GM12878 (cell line): ENCODE measurements around the gene PIAS2. TPM values are rescaled to one million over a fixed set of nuclear protein-coding genes. Genes with fewer than 3 reads are reported as not detected.

ENCODE experiments used
- ATAC-seq: fragments of 200-7000 bp; cut with Tn5 transposase; 3 replicates; pipeline ENCODE4 v1.9.1; 2020; ENCODE audit warnings: mild to moderate bottlenecking, moderate library complexity
- BruUV-seq: library from RNA; stranded (reverse); fragments of 400-500 nt; replicated peaks from 2 replicates; lab custom pipeline; 2021; lab: Mats Ljungman, UMichigan
- CTCF ChIA-PET: fragments of 300-600 bp; sonication (Branson Sonifier 250); formaldehyde crosslinking; extraction: SDS; loops from one replicate; lab custom pipeline; 2021; ENCODE audit warnings: inconsistent platforms; lab: Yijun Ruan, JAX
- POLR2A ChIA-PET: fragments of 350-600 bp; formaldehyde crosslinking; extraction: SDS; loops from one replicate; lab custom pipeline; 2021; ENCODE audit warnings: inconsistent platforms; lab: Charles Lee
- RAD21 ChIA-PET: fragments of 300-600 bp; sonication (Branson Sonifier 250); formaldehyde crosslinking; loops from one replicate; lab custom pipeline; 2023; ENCODE audit warnings: antibody characterized with exemption; ENCODE audit not compliant: unreplicated experiment; lab: Charles Lee
- SMC1A ChIA-PET: fragments of 300-600 bp; sonication (Branson Sonifier 250); formaldehyde crosslinking; loops from one replicate; lab custom pipeline; 2023; ENCODE audit not compliant: unreplicated experiment, uncharacterized antibody; lab: Charles Lee
- DNase-seq: peaks from one replicate; pipeline ENCODE4 v3.0.0-alpha.2; 2011; ENCODE audit warnings: low read depth, low spot score
- FAIRE-seq: peaks from 3 replicates; lab custom pipeline; 2011; peaks lifted over from hg19 to GRCh38; lab: Jason Lieb, UNC
- H2AFZ ChIP-seq: 2 replicates; pipeline ENCODE4 v1.6.0; 2011; ENCODE audit warnings: low read depth, low read length, control low read depth; ENCODE audit not compliant: control insufficient read depth
- H3K27ac ChIP-seq: 2 replicates; pipeline ENCODE4 v1.5.1; 2011; ENCODE audit warnings: control low read depth; ENCODE audit not compliant: control insufficient read depth, insufficient read depth
- H3K27me3 ChIP-seq, 2 experiments: replicated peaks in 1 of 2; 2 replicates each; pipeline versions ENCODE4 v1.6.0 to v1.6.1; 2011; ENCODE audit warnings: low read length in 1 of 2; ENCODE audit not compliant: control insufficient read depth in 2 of 2, insufficient read depth in 2 of 2
- H3K36me3 ChIP-seq, 2 experiments: 2 replicates each; pipeline ENCODE4 v1.5.1; 2011; ENCODE audit warnings: low read length in 1 of 2; ENCODE audit not compliant: control insufficient read depth in 2 of 2, insufficient read depth in 2 of 2
- H3K4me1 ChIP-seq: 2 replicates; pipeline ENCODE4 v1.6.1; 2011; ENCODE audit warnings: mild to moderate bottlenecking, low read length, moderate library complexity, mixed read lengths; ENCODE audit not compliant: control insufficient read depth, insufficient read depth
- H3K4me2 ChIP-seq: 2 replicates; pipeline ENCODE4 v1.6.0; 2011; ENCODE audit warnings: control low read depth; ENCODE audit not compliant: control insufficient read depth, insufficient read depth
- H3K4me3 ChIP-seq: fragments of 200-600 bp; sonication (generic); 2 replicates; pipeline ENCODE4 v1.5.1; 2016
- H3K79me2 ChIP-seq: 2 replicates; pipeline ENCODE4 v1.6.0; 2011; ENCODE audit warnings: low read length; ENCODE audit not compliant: control insufficient read depth, insufficient read depth
- H3K9ac ChIP-seq: 2 replicates; pipeline ENCODE4 v1.8.0; 2011; ENCODE audit warnings: low read length, control low read depth, mixed read lengths; ENCODE audit not compliant: control insufficient read depth, insufficient read depth
- H3K9me3 ChIP-seq: replicated peaks from 3 replicates; pipeline ENCODE4 v1.5.1; 2011; ENCODE audit warnings: mild to moderate bottlenecking, low read length; ENCODE audit not compliant: control insufficient read depth, insufficient read depth
- H4K20me1 ChIP-seq: 2 replicates; pipeline ENCODE4 v1.6.0; 2011; ENCODE audit not compliant: control insufficient read depth, insufficient read depth
- EED ChIP-seq: sonication (generic); IDR thresholded peaks from 2 replicates; pipeline ENCODE4 v1.6.1; 2016; ENCODE audit warnings: antibody characterized with exemption, low read depth
- ESRRA ChIP-seq: IDR thresholded peaks from 2 replicates; pipeline ENCODE4 v1.6.1; 2012; ENCODE audit warnings: mild to moderate bottlenecking, low read length, improper control_type of control experiment
- GABPA ChIP-seq: IDR thresholded peaks from 2 replicates; pipeline ENCODE4 v1.6.1; 2014; ENCODE audit warnings: antibody characterized with exemption, low read depth, mild to moderate bottlenecking, inconsistent platforms
- GATAD2B ChIP-seq: fragments of 450-650 bp; conservative IDR thresholded peaks from 2 replicates; pipeline ENCODE4 v1.6.1; 2017; ENCODE audit warnings: low read depth, mild to moderate bottlenecking, moderate library complexity
- HCFC1 ChIP-seq: fragments of 150-350 bp; IDR thresholded peaks from 2 replicates; pipeline ENCODE4 v1.6.1; 2014; ENCODE audit warnings: low read length
- MLLT1 ChIP-seq: fragments of 450-650 bp; IDR thresholded peaks from 2 replicates; pipeline ENCODE4 v1.6.1; 2016; ENCODE audit warnings: mild to moderate bottlenecking
- MTA3 ChIP-seq: IDR thresholded peaks from 2 replicates; pipeline ENCODE4 v1.6.1; 2012; ENCODE audit warnings: low read length, inconsistent platforms, borderline replicate concordance
- NR2F1 ChIP-seq: fragments of 450-650 bp; conservative IDR thresholded peaks from 2 replicates; pipeline ENCODE4 v1.6.1; 2017; ENCODE audit warnings: mild to moderate bottlenecking
- POLR2AphosphoS5 ChIP-seq: IDR thresholded peaks from 2 replicates; pipeline ENCODE4 v1.6.1; 2011; ENCODE audit warnings: mild to moderate bottlenecking, low read length, inconsistent platforms
- RAD51 ChIP-seq: fragments of 450-650 bp; IDR thresholded peaks from 2 replicates; pipeline ENCODE4 v1.6.1; 2016; ENCODE audit warnings: moderate library complexity, mild to moderate bottlenecking, inconsistent platforms
- RUNX3 ChIP-seq: IDR thresholded peaks from 2 replicates; pipeline ENCODE4 v1.6.1; 2012; ENCODE audit warnings: low read length, inconsistent platforms
- SRF ChIP-seq, 2 experiments: IDR thresholded peaks; 2 replicates each; pipeline ENCODE4 v1.6.1; 2011; ENCODE audit warnings: low read depth in 2 of 2, low read length in 2 of 2, mild to moderate bottlenecking in 1 of 2, moderate library complexity in 1 of 2
- STAT1 ChIP-seq: fragments of 450-650 bp; conservative IDR thresholded peaks from 2 replicates; pipeline ENCODE4 v1.6.1; 2014; ENCODE audit warnings: antibody characterized with exemption, mild to moderate bottlenecking
- TAF1 ChIP-seq: IDR thresholded peaks from 2 replicates; pipeline ENCODE4 v1.6.1; 2011; ENCODE audit warnings: mild to moderate bottlenecking, low read depth, low read length, borderline replicate concordance
- TCF3 ChIP-seq: IDR thresholded peaks from 2 replicates; pipeline ENCODE4 v1.6.1; 2012; ENCODE audit warnings: low read depth, mild to moderate bottlenecking, low read length, borderline replicate concordance; ENCODE audit not compliant: insufficient read depth
- WGBS: methylation state at CpG from one replicate; pipeline ENCODE4 v1.1.6; 2016; ENCODE audit warnings: low lambda C conversion rate; ENCODE audit not compliant: insufficient replicate concordance, insufficient coverage; ENCODE audit errors: missing lambda C conversion rate; 5-methylcytosine and 5-hydroxymethylcytosine counted together
- in situ Hi-C: fragments of 300-500 bp; cut with MboI; formaldehyde crosslinking; loops from 9 replicates; pipeline ENCODE4 v1.14.3; 2018; ENCODE audit warnings: mixed read lengths
- intact Hi-C: fragments of 100-400 bp; cut with micrococcal nuclease; formaldehyde crosslinking; loops from one replicate; pipeline ENCODE4 v1.14.2; 2022; ENCODE audit not compliant: unreplicated experiment
- polyA plus RNA-seq, 11 experiments: library from polyadenylated mRNA; depleted of rRNA in 4 of 11; unstranded in 6 of 11; stranded (reverse) in 5 of 11; fragments of >200 nt; fragmentation: Nextera tagmentation in 4 of 11; fragmentation: Illumina TruSeq in 1 of 11; extraction: Ambion mirVana in 4 of 11; extraction: Trizol in 1 of 11; gene quantifications; 1 replicate in 1 of 11; 2 replicates in 10 of 11; pipeline versions ENCODE4 v1.2.1 to v1.2.3, GENCODE V29; 2011 to 2016; ENCODE audit warnings: inconsistent platforms in 2 of 11, missing spikeins in 2 of 11, low read depth in 1 of 11
- total RNA-seq, 4 experiments: library from RNA; depleted of rRNA in 3 of 4; stranded (reverse); fragments of >200 nt in 3 of 4; fragmentation: Illumina TruSeq in 1 of 4; extraction: Trizol in 1 of 4; gene quantifications; 2 replicates each; pipeline versions ENCODE4 v1.2.1 to v1.2.3, GENCODE V29; 2013 to 2021

Gene PIAS2
- total and polyA plus RNA-seq, 10 of the 15 experiments (the other 5 are each of a cell fraction or from before 2014, with no cell fraction given) = 4.0 to 31.8 (median 22.4) TPM

GRCh38 chr18:46917803-46918600 is 695 bp upstream of the PIAS2 start:
- RAD21 ChIA-PET = interaction anchor here (0.7 to 2.0 kb wide), 13 partner anchors 20 to 637 kb away, joined by 3 to 13 read pairs (median 4); no protein-coding TSS in a partner anchor
- H3K4me3 ChIP-seq = peak overlapping the region; percentile 94
- H3K4me1 ChIP-seq = no peaks in the 10 kb centered on the region; the same call in 1 of the 2 replicates
- in situ Hi-C loops (no loop called here), intact Hi-C loops (loop anchor here (10.0 kb wide), 2 partner anchors 247 to 263 kb away; partner anchors contain the start of gene LOXHD1)
- WGBS = 35% methylated on average over 32 of the region's 33 CpGs
- no peaks in the 10 kb centered on the region for H4K20me1 ChIP-seq
- no peaks in the 10 kb centered on the region for H3K27me3 ChIP-seq
- peaks cover 34% of the 10 kb centered on the region for H3K79me2 ChIP-seq
- no peaks in the 10 kb centered on the region for H3K36me3 ChIP-seq
- BruUV-seq = TSS peak; percentile 72
- H3K9ac ChIP-seq = peak overlapping the region; percentile 90
- POLR2A ChIA-PET = interaction anchor here (1.4 to 1.6 kb wide), 2 partner anchors 25 to 26 kb away, joined by 5 to 7 read pairs; no protein-coding TSS in a partner anchor
- DNase-seq (no peak), FAIRE-seq (peak; percentile 7), ATAC-seq (peak; percentile 12)
- TF ChIP-seq MTA3 = no peak
- TF ChIP-seq STAT1 = no peak
- TF ChIP-seq ESRRA = peak; percentile 89; the same call in 1 of the 2 replicates
- TF ChIP-seq SRF (IDR thresholded peaks at IDR 0.05; ENCODE audit: low read depth in 2 of 2, low read length in 2 of 2) = 0 out of 4 replicates have a peak, but pooled peaks of 1 of the 2 experiments have one; percentile 30
- TF ChIP-seq GABPA = no peak
- TF ChIP-seq MLLT1 = peak; percentile 43; the same call in 1 of the 2 replicates
- no peak for TF ChIP-seq HCFC1
- no peak for TF ChIP-seq TCF3
- 0 out of 2 replicates have a peak, but pooled peaks have one; percentile 0 for TF ChIP-seq EED
- no peak for TF ChIP-seq TAF1
- TF ChIP-seq RUNX3 = no peak
- TF ChIP-seq GATAD2B = 0 out of 2 replicates have a peak, but pooled peaks have one; percentile 1
- TF ChIP-seq RAD51 = no peak
- TF ChIP-seq POLR2AphosphoS5 = no peak
- 0 out of 2 replicates have a peak, but pooled peaks have one; percentile 4 for TF ChIP-seq NR2F1
- no peaks in the 10 kb centered on the region for H3K9me3 ChIP-seq
- peak overlapping the region; percentile 68 for H3K4me2 ChIP-seq
- CTCF ChIA-PET = interaction anchor here (0.8 to 1.6 kb wide), 8 partner anchors 25 to 637 kb away, joined by 3 to 6 read pairs (median 3); no protein-coding TSS in a partner anchor
- H2AFZ ChIP-seq = peak overlapping the region; percentile 94
- H3K27ac ChIP-seq = peak overlapping the region; percentile 82
- SMC1A ChIA-PET = interaction anchor here (0.8 to 1.4 kb wide), 7 partner anchors 25 to 263 kb away, joined by 3 to 7 read pairs (median 3); no protein-coding TSS in a partner anchor
